ENCODE data around the gene FGGY. TPM values are rescaled to one million over a fixed set of nuclear protein-coding genes. Genes with fewer than 3 reads are reported as not detected.

Gene FGGY
- total and polyA plus RNA-seq, 4 donors = 16.0 to 67.0 (median 43.4) TPM

- no peaks in the 10 kb centered on the region for H3K9me3 ChIP-seq (ENCODE audit: control insufficient read depth in 4 of 4, low read length in 3 of 4)
- H3K27ac ChIP-seq (ENCODE audit: low read depth in 1 of 2, low read length in 2 of 2) = no peak overlapping the region
- no peak for TF ChIP-seq JUND (IDR thresholded peaks at IDR 0.05)
- TF ChIP-seq TAF1 (conservative IDR thresholded peaks at IDR 0.05) = no peak
- TF ChIP-seq GABPA (IDR thresholded peaks at IDR 0.05 in 1 of 2, conservative IDR thresholded peaks at IDR 0.05 in 1 of 2) = no peak
- no peak for TF ChIP-seq MAX (IDR thresholded peaks at IDR 0.05)
- no peak for TF ChIP-seq NR2F2 (IDR thresholded peaks at IDR 0.05)
- TF ChIP-seq YY1 (IDR thresholded peaks at IDR 0.05) = no peak
- TF ChIP-seq HNF4G (IDR thresholded peaks at IDR 0.05) = no peak
- H3K9ac ChIP-seq (ENCODE audit: low read depth in 1 of 2, low read length in 2 of 2) = no peak overlapping the region
- DNase-seq (ENCODE audit: low spot score) = no peak
- H3K27me3 ChIP-seq (ENCODE audit: control insufficient read depth in 4 of 4, insufficient read depth in 4 of 4, low read length in 3 of 4) = no peaks in the 10 kb centered on the region
- peaks cover 0 to 2% (median 0%) of the 10 kb centered on the region in 4 donors for H3K4me1 ChIP-seq (ENCODE audit: control insufficient read depth in 4 of 4, insufficient read depth in 4 of 4, low read length in 3 of 4)
- H3K36me3 ChIP-seq (ENCODE audit: control insufficient read depth in 4 of 4, insufficient read depth in 3 of 4, low read depth in 1 of 4, low read length in 3 of 4) = peaks cover 0 to 5% (median 4%) of the 10 kb centered on the region in 4 donors
- 89% methylated on average over 2 of the region's 2 CpGs for WGBS
- no peak overlapping the region for H3K4me3 ChIP-seq (ENCODE audit: low read depth in 1 of 3, low read length in 3 of 3)
Observed at GRCh38 chr1:59751801-59752200, 454.9 kb downstream of the FGGY start.

- Histone ChIP-seq H3K9ac (ENCODE audit: low read depth in 1 of 2, low read length in 2 of 2) (no peak overlapping the region), H3K9me3 (ENCODE audit: control insufficient read depth in 4 of 4, low read length in 3 of 4) (no peaks in the 10 kb centered on the region), H3K4me3 (ENCODE audit: low read depth in 1 of 3, low read length in 3 of 3) (no peak overlapping the region), H3K4me1 (ENCODE audit: control insufficient read depth in 4 of 4, insufficient read depth in 4 of 4, low read length in 3 of 4) (no peaks in the 10 kb centered on the region), H3K36me3 (ENCODE audit: control insufficient read depth in 4 of 4, insufficient read depth in 3 of 4, low read depth in 1 of 4, low read length in 3 of 4) (peaks cover 0 to 4% (median 1%) of the 10 kb centered on the region in 4 donors), H3K27ac (ENCODE audit: low read depth in 1 of 2, low read length in 2 of 2) (no peak overlapping the region), H3K27me3 (ENCODE audit: control insufficient read depth in 4 of 4, insufficient read depth in 4 of 4, low read length in 3 of 4) (no peaks in the 10 kb centered on the region)
- no peak for TF ChIP-seq TAF1 (conservative IDR thresholded peaks at IDR 0.05)
- DNase-seq (ENCODE audit: low spot score) = no peak
- WGBS = 82% methylated on average over 5 of the region's 5 CpGs
Observed at GRCh38 chr1:59752556-59753414, 455.9 kb downstream of the FGGY start.

- no peaks in the 10 kb centered on the region for H3K9me3 ChIP-seq (ENCODE audit: control insufficient read depth in 4 of 4, low read length in 3 of 4)
- H3K27ac ChIP-seq (ENCODE audit: low read depth in 1 of 2, low read length in 2 of 2) = no peak overlapping the region
- peaks cover 0 to 4% (median 1%) of the 10 kb centered on the region in 4 donors for H3K36me3 ChIP-seq (ENCODE audit: control insufficient read depth in 4 of 4, insufficient read depth in 3 of 4, low read depth in 1 of 4, low read length in 3 of 4)
- no peaks in the 10 kb centered on the region for H3K27me3 ChIP-seq (ENCODE audit: control insufficient read depth in 4 of 4, insufficient read depth in 4 of 4, low read length in 3 of 4)
- 97% methylated on average over 9 of the region's 9 CpGs for WGBS
- TF ChIP-seq RXRA (IDR thresholded peaks at IDR 0.05) (no peak), GABPA (IDR thresholded peaks at IDR 0.05 in 1 of 2, conservative IDR thresholded peaks at IDR 0.05 in 1 of 2) (no peak), JUND (IDR thresholded peaks at IDR 0.05) (no peak), FOXA2 (IDR thresholded peaks at IDR 0.05) (no peak), NR2F2 (IDR thresholded peaks at IDR 0.05) (no peak), SP1 (IDR thresholded peaks at IDR 0.05) (no peak), ZBTB33 (IDR thresholded peaks at IDR 0.05) (no peak), ATF3 (IDR thresholded peaks at IDR 0.05) (no peak), MAX (IDR thresholded peaks at IDR 0.05) (no peak), FOXA1 (IDR thresholded peaks at IDR 0.05) (no peak)
- H3K4me1 ChIP-seq (ENCODE audit: control insufficient read depth in 4 of 4, insufficient read depth in 4 of 4, low read length in 3 of 4) = peaks cover 0 to 5% (median 2%) of the 10 kb centered on the region in 4 donors
- no peak overlapping the region for H3K9ac ChIP-seq (ENCODE audit: low read depth in 1 of 2, low read length in 2 of 2)
- no peak overlapping the region for H3K4me3 ChIP-seq (ENCODE audit: low read depth in 1 of 3, low read length in 3 of 3)
- DNase-seq (ENCODE audit: low spot score) = no peak
Observed at GRCh38 chr1:59755069-59755685, 458.3 kb downstream of the FGGY start.

All from liver (tissue), 9 donors.